Esophagus squamous epithelium (tissue), 4 donors: ENCODE results near the gene SMIM7.

Experiments used
- POLR2A ChIP-seq, 4 donors: fragments of 450-650 bp; IDR thresholded peaks; one replicate each; pipeline ENCODE4 v1.6.1; 2017; ENCODE audit warnings: antibody characterized with exemption in 4 of 4, mild to moderate bottlenecking in 4 of 4, moderate library complexity in 3 of 4
- TF ChIP-seq, protein P1 (sequence below), 6 experiments: fragments of 450-650 bp in 4 of 6; fragments of 200-600 bp in 2 of 6; sonication (generic) in 2 of 6; IDR thresholded peaks; one replicate each; pipeline ENCODE4 v1.5.1; 2016 to 2019; ENCODE audit warnings: antibody characterized with exemption in 6 of 6, mild to moderate bottlenecking in 4 of 6, moderate library complexity in 4 of 6

DNA sequence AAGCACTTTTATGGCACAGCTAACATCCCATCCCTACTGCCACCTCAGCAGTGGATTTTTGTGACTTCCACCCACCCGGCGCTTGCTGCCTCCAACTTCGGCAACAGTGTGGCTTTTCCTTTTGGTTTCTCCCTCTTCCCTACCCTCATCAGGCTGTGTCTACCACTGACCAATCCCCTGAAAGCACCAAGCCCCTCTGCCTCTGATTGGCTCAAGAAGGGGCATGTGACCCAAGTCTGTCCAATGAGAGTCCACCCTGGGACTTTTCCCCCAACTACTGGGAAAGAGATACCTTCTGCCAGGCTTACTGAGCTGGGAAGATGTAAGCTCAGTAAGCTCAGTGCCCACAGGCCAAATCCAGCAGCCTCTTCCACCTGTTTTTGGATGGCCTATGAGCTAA lies 5.8 kb downstream of the SMIM7 start:
- TF ChIP-seq POLR2A (IDR thresholded peaks at IDR 0.05) = no peak
- TF ChIP-seq, protein P1, sequence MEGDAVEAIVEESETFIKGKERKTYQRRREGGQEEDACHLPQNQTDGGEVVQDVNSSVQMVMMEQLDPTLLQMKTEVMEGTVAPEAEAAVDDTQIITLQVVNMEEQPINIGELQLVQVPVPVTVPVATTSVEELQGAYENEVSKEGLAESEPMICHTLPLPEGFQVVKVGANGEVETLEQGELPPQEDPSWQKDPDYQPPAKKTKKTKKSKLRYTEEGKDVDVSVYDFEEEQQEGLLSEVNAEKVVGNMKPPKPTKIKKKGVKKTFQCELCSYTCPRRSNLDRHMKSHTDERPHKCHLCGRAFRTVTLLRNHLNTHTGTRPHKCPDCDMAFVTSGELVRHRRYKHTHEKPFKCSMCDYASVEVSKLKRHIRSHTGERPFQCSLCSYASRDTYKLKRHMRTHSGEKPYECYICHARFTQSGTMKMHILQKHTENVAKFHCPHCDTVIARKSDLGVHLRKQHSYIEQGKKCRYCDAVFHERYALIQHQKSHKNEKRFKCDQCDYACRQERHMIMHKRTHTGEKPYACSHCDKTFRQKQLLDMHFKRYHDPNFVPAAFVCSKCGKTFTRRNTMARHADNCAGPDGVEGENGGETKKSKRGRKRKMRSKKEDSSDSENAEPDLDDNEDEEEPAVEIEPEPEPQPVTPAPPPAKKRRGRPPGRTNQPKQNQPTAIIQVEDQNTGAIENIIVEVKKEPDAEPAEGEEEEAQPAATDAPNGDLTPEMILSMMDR (IDR thresholded peaks at IDR 0.05) = no peak
